ENCODE data around the gene MUC15.

The MUC15 gene

GRCh38 chr11:26573896-26574295, 1.8 kb upstream of the MUC15 start:
- no peak for TF ChIP-seq CTCF (IDR thresholded peaks at IDR 0.05; ENCODE audit: low read depth, low read length, missing control alignments)
- DNase-seq (ENCODE audit: extremely low read depth, low read depth) = no peak
- H3K4me3 ChIP-seq (replicated peaks; ENCODE audit: low read depth, low read length) = no peak overlapping the region

- DNase-seq (ENCODE audit: extremely low read depth, low read depth) = no peak
- TF ChIP-seq CTCF (IDR thresholded peaks at IDR 0.05; ENCODE audit: low read depth, low read length, missing control alignments) = no peak
- no peak overlapping the region for H3K4me3 ChIP-seq (replicated peaks; ENCODE audit: low read depth, low read length)
These were observed 823 bp upstream of the MUC15 start for GRCh38 chr11:26572770-26573402.

- no peak for TF ChIP-seq CTCF (IDR thresholded peaks at IDR 0.05; ENCODE audit: low read depth, low read length, missing control alignments)
- no peak overlapping the region for H3K4me3 ChIP-seq (replicated peaks; ENCODE audit: low read depth, low read length)
- no peak for DNase-seq (ENCODE audit: extremely low read depth, low read depth)
These were observed 2.4 kb downstream of the MUC15 start for GRCh38 chr11:26569646-26570045.

- no peak for TF ChIP-seq CTCF (IDR thresholded peaks at IDR 0.05; ENCODE audit: low read depth, low read length, missing control alignments)
- no peak for DNase-seq (ENCODE audit: extremely low read depth, low read depth)
- no peak overlapping the region for H3K4me3 ChIP-seq (replicated peaks; ENCODE audit: low read depth, low read length)
These were observed 13.9 kb downstream of the MUC15 start for GRCh38 chr11:26558190-26558589.

- DNase-seq (ENCODE audit: extremely low read depth, low read depth) = no peak
- no peak for TF ChIP-seq CTCF (IDR thresholded peaks at IDR 0.05; ENCODE audit: low read depth, low read length, missing control alignments)
- H3K4me3 ChIP-seq (replicated peaks; ENCODE audit: low read depth, low read length) = no peak overlapping the region
These were observed 14.4 kb downstream of the MUC15 start for GRCh38 chr11:26557666-26558065.

- no peak for DNase-seq (ENCODE audit: extremely low read depth, low read depth)
- TF ChIP-seq CTCF (IDR thresholded peaks at IDR 0.05; ENCODE audit: low read depth, low read length, missing control alignments) = no peak
- H3K4me3 ChIP-seq (replicated peaks; ENCODE audit: low read depth, low read length) = no peak overlapping the region
These were observed 15.5 kb downstream of the MUC15 start for GRCh38 chr11:26556582-26556981.

GRCh38 chr11:26554455-26554854, 17.6 kb downstream of the MUC15 start:
- no peak overlapping the region for H3K4me3 ChIP-seq (replicated peaks; ENCODE audit: low read depth, low read length)
- no peak for TF ChIP-seq CTCF (IDR thresholded peaks at IDR 0.05; ENCODE audit: low read depth, low read length, missing control alignments)
- DNase-seq (ENCODE audit: extremely low read depth, low read depth) = no peak
